BLaER1 treated with 17β-estradiol and CSF1 and Interleukin-3, amounts not matched to agents 10 nM and 100 nM (cell line): ENCODE results near the gene PRC1.
A peak's percentile ranks its signal among the peaks of the same experiment; 100 is the strongest.

ENCODE experiments used
- H3K27ac ChIP-seq, 11 experiments: shearing (Covaris generic); formaldehyde crosslinking; 2 replicates each; pipeline ENCODE4 v1.8.1; 2022
- H3K27me3 ChIP-seq, 11 experiments: shearing (Covaris generic); formaldehyde crosslinking; 2 replicates each; pipeline ENCODE4 v1.8.1; 2022
- H3K36me3 ChIP-seq, 11 experiments: shearing (Covaris generic); formaldehyde crosslinking; 2 replicates each; pipeline ENCODE4 v1.8.1; 2022
- H3K4me1 ChIP-seq, 10 experiments: shearing (Covaris generic); formaldehyde crosslinking; 2 replicates each; pipeline ENCODE4 v1.8.1; 2022
- H3K4me2 ChIP-seq, 11 experiments: shearing (Covaris generic); formaldehyde crosslinking; 2 replicates each; pipeline ENCODE4 v1.8.1; 2022
- H3K4me3 ChIP-seq, 10 experiments: shearing (Covaris generic); formaldehyde crosslinking; 2 replicates each; pipeline ENCODE4 v1.8.1; 2022
- H3K9ac ChIP-seq, 11 experiments: shearing (Covaris generic); formaldehyde crosslinking; 2 replicates each; pipeline ENCODE4 v1.8.1; 2022
- H3K9me3 ChIP-seq, 11 experiments: shearing (Covaris generic); formaldehyde crosslinking; replicated peaks in 1 of 11; 2 replicates each; pipeline ENCODE4 v1.8.1; 2022
- H4K20me1 ChIP-seq, 11 experiments: shearing (Covaris generic); formaldehyde crosslinking; 2 replicates each; pipeline ENCODE4 v1.8.1; 2022
- Cebpa-rat ChIP-seq, 11 experiments: shearing (Covaris generic); IDR thresholded peaks; 2 replicates each; pipeline ENCODE4 v1.8.1; 2022

The PRC1 gene

GRCh38 chr15:90936823-90937222 lies 57.5 kb downstream of the PRC1 start:
- Histone ChIP-seq H3K9me3 (no peaks in the 10 kb centered on the region), H3K4me1 (peaks cover 41 to 61% (median 54%) of the 10 kb centered on the region in 10 experiments), H3K9ac (peak overlapping the region; percentile 86 to 94 (median 88); a peak in 21 of 22 replicates), H3K27me3 (no peaks in the 10 kb centered on the region), H4K20me1 (peaks cover 9 to 45% (median 25%) of the 10 kb centered on the region in 11 experiments; a peak in 18 of 22 replicates), H3K4me2 (peak overlapping the region; percentile 85 to 100 (median 98)), H3K4me3 (peak overlapping the region in 9 of 10 experiments; percentile 69 to 84 (median 79); a peak in 14 of 20 replicates), H3K36me3 (peaks cover 50 to 60% (median 56%) of the 10 kb centered on the region in 11 experiments), H3K27ac (no peak overlapping the region)
- TF ChIP-seq Cebpa-rat (IDR thresholded peaks at IDR 0.05): no peak

- Histone ChIP-seq H3K9ac (peak within 1 kb of the TSS; percentile 86 to 94 (median 88)), H3K4me2 (peak within 1 kb of the TSS; percentile 85 to 100 (median 98)), H3K9me3 (no peaks in the 10 kb centered on the region), H3K27ac (peak within 1 kb of the TSS; percentile 47 to 87 (median 80); a peak in 21 of 22 replicates), H3K36me3 (peaks cover 33 to 44% (median 39%) of the 10 kb centered on the region in 11 experiments), H3K4me3 (peak within 1 kb of the TSS; percentile 69 to 84 (median 80)), H3K27me3 (no peaks in the 10 kb centered on the region), H3K4me1 (peaks cover 56 to 77% (median 71%) of the 10 kb centered on the region in 10 experiments), H4K20me1 (peaks cover 7 to 40% (median 25%) of the 10 kb centered on the region in 11 experiments; a peak in 17 of 22 replicates)
- no peak for TF ChIP-seq Cebpa-rat (IDR thresholded peaks at IDR 0.05)
Measured at GRCh38 chr15:90934949-90935751, 59.2 kb downstream of the PRC1 start, which contains the start of gene UNC45A. UNC45A (plus strand) TSS chr15:90935285; CDS start chr15:90935325, 40 bp downstream.

GRCh38 chr15:90934256-90934948 lies 59.9 kb downstream of the PRC1 start:
- Histone ChIP-seq H3K27ac (peak overlapping the region; percentile 47 to 87 (median 80); a peak in 16 of 22 replicates), H4K20me1 (peaks cover 6 to 34% (median 17%) of the 10 kb centered on the region in 11 experiments; a peak in 17 of 22 replicates), H3K9me3 (no peaks in the 10 kb centered on the region), H3K4me2 (peak overlapping the region; percentile 85 to 100 (median 98)), H3K36me3 (peaks cover 26 to 36% (median 32%) of the 10 kb centered on the region in 11 experiments), H3K4me1 (peaks cover 56 to 73% (median 67%) of the 10 kb centered on the region in 10 experiments), H3K4me3 (peak overlapping the region; percentile 69 to 84 (median 80)), H3K27me3 (no peaks in the 10 kb centered on the region), H3K9ac (peak overlapping the region; percentile 86 to 94 (median 88); a peak in 21 of 22 replicates)
- no peak for TF ChIP-seq Cebpa-rat (IDR thresholded peaks at IDR 0.05)

- H4K20me1 ChIP-seq: peaks cover 6 to 27% (median 17%) of the 10 kb centered on the region in 11 experiments; a peak in 16 of 22 replicates
- peak overlapping the region in 6 of 11 experiments; percentile 89 to 100 (median 97); a peak in 7 of 22 replicates for H3K4me2 ChIP-seq
- peak overlapping the region in 9 of 11 experiments; percentile 18 to 94 (median 86); a peak in 13 of 22 replicates for H3K9ac ChIP-seq
- peak overlapping the region in 5 of 11 experiments; percentile 86 to 93 (median 91); a peak in 6 of 22 replicates for H3K27ac ChIP-seq
- H3K9me3 ChIP-seq: no peaks in the 10 kb centered on the region
- H3K27me3 ChIP-seq: no peaks in the 10 kb centered on the region
- H3K36me3 ChIP-seq: peaks cover 15 to 25% (median 21%) of the 10 kb centered on the region in 11 experiments
- H3K4me1 ChIP-seq: peaks cover 67 to 83% (median 76%) of the 10 kb centered on the region in 10 experiments
- no peak overlapping the region for H3K4me3 ChIP-seq
- TF ChIP-seq Cebpa-rat (IDR thresholded peaks at IDR 0.05): no peak
Measured at GRCh38 chr15:90933301-90933700, 61.0 kb downstream of the PRC1 start.

GRCh38 chr15:90932660-90932991 lies 61.7 kb downstream of the PRC1 start:
- Histone ChIP-seq H3K36me3 (peaks cover 8 to 18% (median 14%) of the 10 kb centered on the region in 11 experiments; a peak in 20 of 22 replicates), H3K4me1 (peaks cover 70 to 83% (median 79%) of the 10 kb centered on the region in 10 experiments), H3K9ac (peak overlapping the region; percentile 80 to 94 (median 86); a peak in 19 of 22 replicates), H3K4me2 (peak overlapping the region; percentile 89 to 100 (median 96)), H3K27ac (peak overlapping the region in 9 of 11 experiments; percentile 38 to 93 (median 91); a peak in 17 of 22 replicates), H3K9me3 (no peaks in the 10 kb centered on the region), H3K4me3 (peak overlapping the region; percentile 71 to 90 (median 80); a peak in 18 of 20 replicates), H3K27me3 (no peaks in the 10 kb centered on the region), H4K20me1 (peaks cover 6 to 21% (median 17%) of the 10 kb centered on the region in 11 experiments; a peak in 16 of 22 replicates)
- no peak for TF ChIP-seq Cebpa-rat (IDR thresholded peaks at IDR 0.05)

GRCh38 chr15:90931828-90932659 lies 62.3 kb downstream of the PRC1 start, which contains the start of gene HDDC3:
HDDC3 (minus strand) TSS chr15:90932549; CDS start chr15:90932540, 9 bp downstream.
- TF ChIP-seq Cebpa-rat (IDR thresholded peaks at IDR 0.05): no peak
- Histone ChIP-seq H3K27me3 (no peaks in the 10 kb centered on the region), H3K4me1 (peaks cover 64 to 77% (median 75%) of the 10 kb centered on the region in 10 experiments), H4K20me1 (peaks cover 5 to 16% (median 14%) of the 10 kb centered on the region in 11 experiments; a peak in 16 of 22 replicates), H3K36me3 (peaks cover 2 to 13% (median 8%) of the 10 kb centered on the region in 11 experiments; a peak in 15 of 22 replicates), H3K9ac (peak within 1 kb of the TSS; percentile 80 to 94 (median 86)), H3K4me2 (peak within 1 kb of the TSS; percentile 89 to 100 (median 96)), H3K27ac (peak within 1 kb of the TSS; percentile 64 to 93 (median 89)), H3K4me3 (peak within 1 kb of the TSS; percentile 71 to 90 (median 80)), H3K9me3 (no peaks in the 10 kb centered on the region)

- H3K4me2 ChIP-seq: peak overlapping the region; percentile 89 to 100 (median 96)
- H3K4me3 ChIP-seq: peak overlapping the region; percentile 71 to 90 (median 80)
- H3K9ac ChIP-seq: peak overlapping the region; percentile 80 to 94 (median 86); a peak in 21 of 22 replicates
- TF ChIP-seq Cebpa-rat (IDR thresholded peaks at IDR 0.05): no peak
- H3K4me1 ChIP-seq: peaks cover 59 to 72% (median 70%) of the 10 kb centered on the region in 10 experiments
- H3K9me3 ChIP-seq: no peaks in the 10 kb centered on the region
- peaks cover 0 to 7% (median 4%) of the 10 kb centered on the region in 11 experiments; a peak in 8 of 22 replicates for H3K36me3 ChIP-seq
- H4K20me1 ChIP-seq: peaks cover 0 to 11% (median 10%) of the 10 kb centered on the region in 11 experiments; a peak in 16 of 22 replicates
- peak overlapping the region; percentile 64 to 93 (median 89); a peak in 21 of 22 replicates for H3K27ac ChIP-seq
- no peaks in the 10 kb centered on the region for H3K27me3 ChIP-seq
Measured at GRCh38 chr15:90931575-90931827, 62.8 kb downstream of the PRC1 start.
